ENCODE measurements around the gene DOK7.

DNA sequence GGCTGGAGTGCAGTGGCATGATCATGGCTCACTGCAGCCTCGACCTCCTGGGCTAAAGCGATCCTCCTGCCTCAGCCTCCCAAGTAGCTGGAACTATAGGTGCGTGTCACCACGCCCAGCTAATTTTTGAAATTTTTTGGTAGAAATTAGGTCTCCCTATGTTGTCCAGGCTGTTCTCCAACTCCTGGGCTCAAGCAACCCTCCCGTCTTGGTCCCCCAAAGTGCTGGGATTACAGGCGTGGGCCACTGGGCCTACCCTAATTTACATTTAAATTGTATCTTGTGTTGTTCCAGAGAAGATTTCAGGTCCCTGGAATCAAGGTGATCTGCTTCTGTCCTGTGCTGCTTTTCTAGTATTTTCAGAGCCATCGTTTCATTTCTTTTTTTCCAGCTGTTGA, 70.3 kb downstream of the DOK7 start:
- TF ChIP-seq, protein P1, sequence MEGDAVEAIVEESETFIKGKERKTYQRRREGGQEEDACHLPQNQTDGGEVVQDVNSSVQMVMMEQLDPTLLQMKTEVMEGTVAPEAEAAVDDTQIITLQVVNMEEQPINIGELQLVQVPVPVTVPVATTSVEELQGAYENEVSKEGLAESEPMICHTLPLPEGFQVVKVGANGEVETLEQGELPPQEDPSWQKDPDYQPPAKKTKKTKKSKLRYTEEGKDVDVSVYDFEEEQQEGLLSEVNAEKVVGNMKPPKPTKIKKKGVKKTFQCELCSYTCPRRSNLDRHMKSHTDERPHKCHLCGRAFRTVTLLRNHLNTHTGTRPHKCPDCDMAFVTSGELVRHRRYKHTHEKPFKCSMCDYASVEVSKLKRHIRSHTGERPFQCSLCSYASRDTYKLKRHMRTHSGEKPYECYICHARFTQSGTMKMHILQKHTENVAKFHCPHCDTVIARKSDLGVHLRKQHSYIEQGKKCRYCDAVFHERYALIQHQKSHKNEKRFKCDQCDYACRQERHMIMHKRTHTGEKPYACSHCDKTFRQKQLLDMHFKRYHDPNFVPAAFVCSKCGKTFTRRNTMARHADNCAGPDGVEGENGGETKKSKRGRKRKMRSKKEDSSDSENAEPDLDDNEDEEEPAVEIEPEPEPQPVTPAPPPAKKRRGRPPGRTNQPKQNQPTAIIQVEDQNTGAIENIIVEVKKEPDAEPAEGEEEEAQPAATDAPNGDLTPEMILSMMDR (conservative IDR thresholded peaks at IDR 0.05 in 1 of 2, IDR thresholded peaks at IDR 0.05 in 1 of 2; ENCODE audit: low read depth in 1 of 2, low read length in 2 of 2) = no peak
- no peak for TF ChIP-seq EZH2 (IDR thresholded peaks at IDR 0.05; ENCODE audit: low read length, missing control alignments)

Measured in fibroblast of lung (primary cell).